Gastroesophageal sphincter (tissue), 4 donors: ENCODE measurements around the gene DNAI7. TPM values are rescaled to one million over a fixed set of nuclear protein-coding genes. Genes with fewer than 3 reads are reported as not detected.

Experiments
- ATAC-seq: fragments of 150-250 bp; one replicate; pipeline ENCODE4 v1.9.1; 2016; ENCODE audit warnings: mild to moderate bottlenecking, moderate library complexity
- H3K27ac ChIP-seq, 4 donors: fragments of 200-600 bp; sonication (generic) in 3 of 4; 1 replicate in 3 of 4; 2 replicates in 1 of 4; pipeline ENCODE4 v1.5.1; 2016 to 2019
- H3K27me3 ChIP-seq: fragments of 200-600 bp; sonication (generic); one replicate; pipeline ENCODE4 v1.5.1; 2019
- H3K36me3 ChIP-seq, 2 donors: fragments of 200-600 bp; sonication (generic); one replicate each; pipeline ENCODE4 v1.5.1; 2019; ENCODE audit warnings: control low read depth in 1 of 2
- H3K4me1 ChIP-seq, 3 donors: fragments of 200-600 bp; sonication (generic); 1 replicate in 2 of 3; 2 replicates in 1 of 3; pipeline ENCODE4 v1.5.1; 2016 to 2019; ENCODE audit warnings: control low read depth in 2 of 3
- H3K4me3 ChIP-seq, 2 donors: fragments of 200-600 bp; sonication (generic); one replicate each; pipeline ENCODE4 v1.5.1; 2019; ENCODE audit warnings: mild to moderate bottlenecking in 1 of 2, moderate library complexity in 1 of 2
- H3K9me3 ChIP-seq, 3 donors: fragments of 200-600 bp; sonication (generic); one replicate each; pipeline ENCODE4 v1.5.1; 2017 to 2019; ENCODE audit warnings: control low read depth in 2 of 3
- EP300 ChIP-seq: sonication (generic); formaldehyde crosslinking; IDR thresholded peaks from one replicate; pipeline ENCODE4 v1.6.1; 2017; ENCODE audit warnings: antibody characterized with exemption, mild to moderate bottlenecking
- POLR2A ChIP-seq, 2 donors: fragments of 450-650 bp; IDR thresholded peaks; one replicate each; pipeline ENCODE4 v1.6.1; 2017; ENCODE audit warnings: antibody characterized with exemption in 2 of 2, mild to moderate bottlenecking in 2 of 2, moderate library complexity in 1 of 2
- POLR2AphosphoS5 ChIP-seq: sonication (generic); formaldehyde crosslinking; IDR thresholded peaks from one replicate; pipeline ENCODE4 v1.6.1; 2017; ENCODE audit warnings: antibody characterized with exemption
- WGBS, 2 donors: methylation state at CpG; one replicate each; pipeline ENCODE4 v1.1.5; 2018; ENCODE audit warnings: low coverage in 1 of 2; 5-methylcytosine and 5-hydroxymethylcytosine counted together
- total RNA-seq, 4 donors: library from RNA; depleted of rRNA; stranded (reverse); fragments of >200 nt; gene quantifications; one replicate each; pipeline ENCODE4 v1.1.0, GENCODE V29; 2016
- TF ChIP-seq, protein P1 (sequence below), 4 experiments: fragments of 200-600 bp in 2 of 4; fragments of 450-650 bp in 2 of 4; sonication (generic) in 1 of 4; IDR thresholded peaks; one replicate each; pipeline ENCODE4 v1.5.1; 2017 to 2019; ENCODE audit warnings: antibody characterized with exemption in 4 of 4, mild to moderate bottlenecking in 2 of 4, moderate library complexity in 2 of 4

DNAI7 gene
- total RNA-seq, 4 donors from 2014 or later, result 0.22 to 2.3 (median 0.76) TPM

DNA sequence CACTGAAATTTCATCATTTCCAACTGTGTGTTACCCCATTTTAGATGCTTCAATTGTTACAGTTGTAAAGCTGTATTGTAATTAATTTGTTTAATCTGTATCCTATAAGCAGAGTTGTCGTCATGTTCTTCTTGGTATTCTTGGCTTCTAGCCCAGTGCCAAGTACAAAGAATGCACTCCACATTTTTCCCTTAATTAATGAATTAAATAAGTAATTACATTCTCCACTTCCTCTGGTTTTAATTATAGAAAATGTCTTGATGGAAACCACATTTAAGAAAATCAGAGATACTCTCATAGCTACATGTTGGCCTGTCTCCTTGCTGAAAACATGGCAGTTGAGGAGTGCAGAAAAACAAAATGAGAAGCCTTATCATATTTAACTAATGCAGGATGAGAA, 746 bp downstream of the DNAI7 start:
- Histone ChIP-seq H3K4me1 (peaks cover 0 to 26% (median 3%) of the 10 kb centered on the region in 3 donors), H3K36me3 (no peaks in the 10 kb centered on the region), H3K9me3 (no peaks in the 10 kb centered on the region), H3K27me3 (no peaks in the 10 kb centered on the region), H3K27ac (peak overlapping the region in 3 of 4 donors; percentile 92 to 95 (median 93)), H3K4me3 (peak overlapping the region; percentile 71 to 83)
- TF ChIP-seq POLR2AphosphoS5 (no peak), EP300 (no peak), POLR2A (IDR thresholded peaks at IDR 0.05) (no peak)
- TF ChIP-seq, protein P1, sequence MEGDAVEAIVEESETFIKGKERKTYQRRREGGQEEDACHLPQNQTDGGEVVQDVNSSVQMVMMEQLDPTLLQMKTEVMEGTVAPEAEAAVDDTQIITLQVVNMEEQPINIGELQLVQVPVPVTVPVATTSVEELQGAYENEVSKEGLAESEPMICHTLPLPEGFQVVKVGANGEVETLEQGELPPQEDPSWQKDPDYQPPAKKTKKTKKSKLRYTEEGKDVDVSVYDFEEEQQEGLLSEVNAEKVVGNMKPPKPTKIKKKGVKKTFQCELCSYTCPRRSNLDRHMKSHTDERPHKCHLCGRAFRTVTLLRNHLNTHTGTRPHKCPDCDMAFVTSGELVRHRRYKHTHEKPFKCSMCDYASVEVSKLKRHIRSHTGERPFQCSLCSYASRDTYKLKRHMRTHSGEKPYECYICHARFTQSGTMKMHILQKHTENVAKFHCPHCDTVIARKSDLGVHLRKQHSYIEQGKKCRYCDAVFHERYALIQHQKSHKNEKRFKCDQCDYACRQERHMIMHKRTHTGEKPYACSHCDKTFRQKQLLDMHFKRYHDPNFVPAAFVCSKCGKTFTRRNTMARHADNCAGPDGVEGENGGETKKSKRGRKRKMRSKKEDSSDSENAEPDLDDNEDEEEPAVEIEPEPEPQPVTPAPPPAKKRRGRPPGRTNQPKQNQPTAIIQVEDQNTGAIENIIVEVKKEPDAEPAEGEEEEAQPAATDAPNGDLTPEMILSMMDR (IDR thresholded peaks at IDR 0.05), result no peak
- 0 to 19% methylated on average over 1 of the region's 1 CpG for WGBS, 2 donors
- no peak for ATAC-seq

DNA sequence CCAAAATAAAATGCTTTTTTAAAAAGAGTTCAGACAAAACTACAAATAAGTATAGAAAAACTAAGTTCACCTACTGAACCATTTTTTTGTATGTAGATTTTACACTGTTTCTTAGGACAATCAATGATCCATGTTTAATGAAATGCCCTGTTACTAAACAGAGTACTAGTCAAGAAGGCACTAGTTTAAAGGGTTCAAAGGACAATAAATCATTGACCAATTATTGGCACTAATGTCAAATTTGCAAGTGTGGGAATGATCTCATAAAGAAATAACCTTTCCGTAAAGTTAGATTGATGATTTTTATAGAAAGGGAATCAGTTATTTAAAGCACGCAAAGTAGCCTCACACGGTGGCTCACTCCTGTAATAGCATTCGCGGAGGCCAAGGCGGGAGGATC, 4.2 kb downstream of the DNAI7 start:
- TF ChIP-seq EP300 (no peak), POLR2AphosphoS5 (no peak), POLR2A (IDR thresholded peaks at IDR 0.05) (no peak)
- TF ChIP-seq, protein P1 (IDR thresholded peaks at IDR 0.05), result no peak
- no peaks in the 10 kb centered on the region for H3K27me3 ChIP-seq
- H3K4me3 ChIP-seq, result no peak overlapping the region
- no peaks in the 10 kb centered on the region for H3K9me3 ChIP-seq
- WGBS, 2 donors, result 93 to 94% methylated on average over 6 of the region's 6 CpGs
- no peaks in the 10 kb centered on the region for H3K36me3 ChIP-seq
- no peak overlapping the region for H3K27ac ChIP-seq
- peaks cover 0 to 14% (median 0%) of the 10 kb centered on the region in 3 donors for H3K4me1 ChIP-seq
- no peak for ATAC-seq

DNA sequence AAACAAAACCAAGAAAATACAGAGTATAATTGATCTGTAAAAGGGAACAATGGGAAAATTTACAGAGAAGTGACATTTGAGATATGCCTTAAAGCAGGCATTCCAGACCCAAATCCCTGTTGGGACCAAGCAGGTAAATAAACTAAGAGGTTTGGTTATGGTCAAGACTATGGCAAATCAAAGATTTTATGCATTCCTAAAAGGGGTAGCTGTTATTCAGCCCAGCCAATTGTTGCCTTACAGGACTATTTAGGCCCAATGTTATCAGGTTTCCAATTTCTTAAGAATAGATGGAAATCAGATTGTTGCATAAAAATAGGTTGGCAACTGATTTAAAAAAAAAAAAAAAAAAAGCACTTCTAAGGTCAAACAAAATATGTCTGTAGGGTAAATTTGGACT, 5.3 kb downstream of the DNAI7 start:
- Histone ChIP-seq H3K36me3 (no peaks in the 10 kb centered on the region), H3K27ac (no peak overlapping the region), H3K4me3 (no peak overlapping the region), H3K4me1 (peaks cover 0 to 10% (median 0%) of the 10 kb centered on the region in 3 donors), H3K9me3 (no peaks in the 10 kb centered on the region), H3K27me3 (no peaks in the 10 kb centered on the region)
- no peak for ATAC-seq
- no peak for TF ChIP-seq POLR2A (IDR thresholded peaks at IDR 0.05)
- TF ChIP-seq POLR2AphosphoS5, result no peak
- TF ChIP-seq, protein P1 (IDR thresholded peaks at IDR 0.05), result no peak
- TF ChIP-seq EP300, result no peak

DNA sequence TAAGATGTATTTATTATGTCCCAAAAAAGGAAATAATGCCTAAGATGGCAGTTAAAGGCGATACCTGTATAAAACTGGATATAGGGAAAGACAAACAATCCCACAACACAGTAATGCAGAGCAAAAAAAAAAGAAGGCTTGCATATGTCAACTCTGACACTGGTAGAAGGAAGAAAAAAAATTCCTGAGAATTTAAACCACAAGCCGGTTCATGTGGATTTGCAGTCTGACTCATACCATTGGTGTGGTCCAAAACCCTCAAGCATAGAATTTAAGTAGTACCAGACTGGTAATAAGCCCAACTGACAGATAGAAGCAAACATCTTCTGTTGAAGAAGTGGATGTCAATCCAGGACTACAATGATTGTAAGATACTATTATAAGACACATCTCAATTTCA, 7.2 kb downstream of the DNAI7 start:
- 69 to 72% methylated on average over 2 of the region's 2 CpGs for WGBS, 2 donors
- ATAC-seq, result no peak
- no peak for TF ChIP-seq POLR2A (IDR thresholded peaks at IDR 0.05)
- TF ChIP-seq EP300, result no peak
- TF ChIP-seq, protein P1 (IDR thresholded peaks at IDR 0.05), result no peak
- TF ChIP-seq POLR2AphosphoS5, result no peak
- Histone ChIP-seq H3K27ac (no peak overlapping the region), H3K27me3 (no peaks in the 10 kb centered on the region), H3K4me1 (no peaks in the 10 kb centered on the region), H3K9me3 (no peaks in the 10 kb centered on the region), H3K36me3 (no peaks in the 10 kb centered on the region), H3K4me3 (no peak overlapping the region)

DNA sequence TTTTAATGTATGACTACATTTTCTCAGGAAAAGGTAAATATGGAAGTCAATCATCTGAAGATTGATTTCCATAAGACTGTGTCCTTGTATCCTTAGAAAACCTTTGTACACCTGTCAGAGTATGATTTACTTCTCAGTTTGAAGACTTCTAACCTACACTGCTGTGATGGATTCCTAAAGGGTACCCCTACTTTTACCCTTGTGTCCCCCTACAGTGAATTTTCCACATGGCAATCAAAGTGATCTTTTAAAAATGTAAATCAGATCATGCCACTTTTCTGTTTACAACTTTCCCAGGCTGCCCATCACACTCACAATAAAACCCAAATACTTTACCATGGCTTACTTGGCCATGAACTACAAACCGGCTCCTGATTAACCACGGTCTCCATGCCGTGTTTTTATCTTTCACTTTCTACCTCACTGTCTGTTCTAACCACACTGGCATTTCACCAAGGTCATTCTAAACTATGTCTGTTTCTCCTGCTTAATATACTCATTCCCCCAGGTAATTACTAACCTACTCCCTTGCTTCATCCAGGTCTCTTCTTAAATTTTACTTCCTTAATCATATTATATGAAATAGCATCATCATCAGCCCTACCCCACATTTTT, 8.1 kb downstream of the DNAI7 start:
- Histone ChIP-seq H3K9me3 (no peaks in the 10 kb centered on the region), H3K36me3 (no peaks in the 10 kb centered on the region), H3K4me1 (no peaks in the 10 kb centered on the region), H3K27ac (no peak overlapping the region), H3K4me3 (no peak overlapping the region), H3K27me3 (no peaks in the 10 kb centered on the region)
- ATAC-seq, result no peak
- WGBS, 2 donors, result 79 to 95% methylated on average over 3 of the region's 3 CpGs
- TF ChIP-seq, protein P1 (IDR thresholded peaks at IDR 0.05), result no peak
- no peak for TF ChIP-seq POLR2A (IDR thresholded peaks at IDR 0.05)
